IMR-90 (cell line): ENCODE results near the gene ATP2B2. TPM values are rescaled to one million over a fixed set of nuclear protein-coding genes. Genes with fewer than 3 reads are reported as not detected.

ENCODE experiments used
- ATAC-seq: fragments of 200-7000 bp; cut with Tn5 transposase; 2 replicates; pipeline ENCODE4 v1.9.1; 2020; ENCODE audit warnings: low read depth, mild to moderate bottlenecking, moderate library complexity
- BruUV-seq: library from RNA; stranded (reverse); fragments of 400-500 nt; replicated peaks from 2 replicates; lab custom pipeline; 2021; lab: Mats Ljungman, UMichigan
- CTCF ChIA-PET: fragments of 300-600 bp; formaldehyde crosslinking; extraction: SDS; loops from one replicate; lab custom pipeline; 2021; ENCODE audit warnings: antibody characterized with exemption; lab: Yijun Ruan, JAX
- POLR2A ChIA-PET: fragments of 300-600 bp; sonication (Branson Sonifier 250); formaldehyde crosslinking; loops from one replicate; lab custom pipeline; 2022; ENCODE audit warnings: antibody characterized with exemption; ENCODE audit not compliant: unreplicated experiment; lab: Charles Lee
- DNase-seq: peaks from one replicate; pipeline ENCODE4 v3.0.0; 2013
- H2AFZ ChIP-seq: replicated peaks from 2 replicates; pipeline ENCODE3; 2013; ENCODE audit warnings: low read length, mild to moderate bottlenecking; ENCODE audit not compliant: poor library complexity
- H2AK5ac ChIP-seq: 2 replicates; pipeline ENCODE4 v1.6.1; 2013; ENCODE audit warnings: low read depth, low read length, inconsistent platforms
- H2AK9ac ChIP-seq: replicated peaks from 2 replicates; pipeline ENCODE3; 2013; ENCODE audit warnings: mild to moderate bottlenecking, low read depth, low read length, moderate library complexity; ENCODE audit not compliant: poor library complexity
- H2BK120ac ChIP-seq: 2 replicates; pipeline ENCODE4 v1.6.1; 2013; ENCODE audit warnings: low read depth, low read length, inconsistent platforms
- H2BK15ac ChIP-seq: 3 replicates; pipeline ENCODE4 v1.6.1; 2013; ENCODE audit warnings: low read depth, low read length, inconsistent platforms
- H2BK20ac ChIP-seq: 2 replicates; pipeline ENCODE4 v1.6.1; 2013; ENCODE audit warnings: low read depth, mild to moderate bottlenecking, inconsistent platforms, low read length, moderate library complexity
- H2BK5ac ChIP-seq: 2 replicates; pipeline ENCODE4 v1.6.1; 2013; ENCODE audit warnings: mild to moderate bottlenecking, low read depth, low read length, inconsistent platforms; ENCODE audit not compliant: poor library complexity, severe bottlenecking
- H3K14ac ChIP-seq: replicated peaks from 2 replicates; pipeline ENCODE4 v1.6.1; 2013; ENCODE audit warnings: low read depth, low read length, inconsistent platforms
- H3K18ac ChIP-seq: 2 replicates; pipeline ENCODE4 v1.6.1; 2013; ENCODE audit warnings: low read depth, low read length, control low read depth
- H3K23ac ChIP-seq: 2 replicates; pipeline ENCODE4 v1.6.1; 2013; ENCODE audit warnings: low read depth, low read length, inconsistent platforms
- H3K27ac ChIP-seq: 2 replicates; pipeline ENCODE4 v1.5.1; 2013; ENCODE audit warnings: mild to moderate bottlenecking, control low read depth, low read length; ENCODE audit not compliant: insufficient read depth
- H3K27me3 ChIP-seq: 2 replicates; pipeline ENCODE4 v1.6.1; 2013; ENCODE audit warnings: low read length; ENCODE audit not compliant: control insufficient read depth, insufficient read depth
- H3K36me3 ChIP-seq: 2 replicates; pipeline ENCODE4 v1.6.1; 2013; ENCODE audit warnings: low read length, mixed read lengths; ENCODE audit not compliant: control insufficient read depth, insufficient read depth
- H3K4ac ChIP-seq: 2 replicates; pipeline ENCODE4 v1.6.1; 2013; ENCODE audit warnings: low read depth, low read length, inconsistent platforms
- H3K4me1 ChIP-seq: 2 replicates; pipeline ENCODE4 v1.6.1; 2013; ENCODE audit warnings: low read length, mixed read lengths; ENCODE audit not compliant: control insufficient read depth, insufficient read depth
- H3K4me2 ChIP-seq: 2 replicates; pipeline ENCODE4 v1.6.1; 2013; ENCODE audit warnings: low read depth, mild to moderate bottlenecking, control low read depth, low read length, moderate library complexity
- H3K4me3 ChIP-seq: 2 replicates; pipeline ENCODE4 v1.5.1; 2013; ENCODE audit warnings: low read depth, mild to moderate bottlenecking, control low read depth, low read length, moderate library complexity; ENCODE audit not compliant: insufficient read depth
- H3K56ac ChIP-seq: 2 replicates; pipeline ENCODE4 v1.6.1; 2013; ENCODE audit warnings: low read length, inconsistent platforms; ENCODE audit not compliant: insufficient read depth; ENCODE audit errors: extremely low read depth
- H3K79me1 ChIP-seq, 2 experiments: 2 replicates each; pipeline ENCODE4 v1.6.1; 2013; ENCODE audit warnings: low read length in 2 of 2, inconsistent platforms in 1 of 2, low read depth in 1 of 2
- H3K9ac ChIP-seq: 2 replicates; pipeline ENCODE4 v1.6.1; 2013; ENCODE audit warnings: low read depth, low read length, control low read depth
- H3K9me1 ChIP-seq: 2 replicates; pipeline ENCODE4 v1.6.1; 2013; ENCODE audit warnings: low read length, inconsistent platforms; ENCODE audit not compliant: insufficient read depth
- H3K9me3 ChIP-seq: 2 replicates; pipeline ENCODE4 v1.6.1; 2013; ENCODE audit warnings: low read length; ENCODE audit not compliant: control insufficient read depth, insufficient read depth
- H4K20me1 ChIP-seq: 2 replicates; pipeline ENCODE4 v1.6.1; 2013; ENCODE audit warnings: low read length, inconsistent platforms; ENCODE audit not compliant: insufficient read depth
- H4K5ac ChIP-seq: 2 replicates; pipeline ENCODE4 v1.6.1; 2013; ENCODE audit warnings: mild to moderate bottlenecking, low read depth, low read length, control low read depth
- H4K8ac ChIP-seq, 2 experiments: 2 replicates each; pipeline ENCODE4 v1.6.1; 2013; ENCODE audit warnings: low read depth in 2 of 2, low read length in 2 of 2, control low read depth in 1 of 2, inconsistent platforms in 1 of 2
- H4K91ac ChIP-seq: 2 replicates; pipeline ENCODE4 v1.6.1; 2013; ENCODE audit warnings: low read depth, low read length, inconsistent platforms; ENCODE audit not compliant: insufficient read depth
- MAFK ChIP-seq: IDR thresholded peaks from 2 replicates; pipeline ENCODE4 v1.6.1; 2012; ENCODE audit warnings: low read depth, low read length, improper control_type of control experiment
- RAD21 ChIP-seq: IDR thresholded peaks from 2 replicates; pipeline ENCODE4 v1.6.1; 2012; ENCODE audit warnings: low read length, improper control_type of control experiment
- RFX5 ChIP-seq: IDR thresholded peaks from 2 replicates; pipeline ENCODE4 v1.8.0; 2012; ENCODE audit warnings: low read depth, mild to moderate bottlenecking, low read length, moderate library complexity
- WGBS, 2 experiments: methylation state at CpG; one replicate each; pipeline versions ENCODE4 v1.1.5 to v1.1.7; 2013; ENCODE audit warnings: missing lambda C conversion rate in 2 of 2; ENCODE audit not compliant: insufficient read length in 1 of 2; ENCODE audit errors: extremely low coverage in 2 of 2; 5-methylcytosine and 5-hydroxymethylcytosine counted together
- dilution Hi-C: fragments of 300-500 bp; cut with HindIII; formaldehyde crosslinking; loops from one replicate; pipeline ENCODE4 v1.14.3; 2018; ENCODE audit warnings: low sequenced_read_pairs; ENCODE audit not compliant: unreplicated experiment
- in situ Hi-C: fragments of 300-500 bp; cut with MboI; formaldehyde crosslinking; loops from 3 replicates; pipeline ENCODE4 v1.14.3; 2019; ENCODE audit warnings: low sequenced_read_pairs, inconsistent platforms, mixed read lengths
- intact Hi-C: fragments of 100-400 bp; cut with micrococcal nuclease; formaldehyde crosslinking; loops from 2 replicates; pipeline ENCODE4 v1.10.0; 2022
- polyA plus RNA-seq, 3 experiments: library from polyadenylated mRNA; depleted of rRNA; stranded (reverse); fragments of >200 nt; gene quantifications; 2 replicates each; pipeline ENCODE4 v1.2.3, GENCODE V29; 2012; ENCODE audit warnings: low replicate concordance in 1 of 3
- total RNA-seq: library from RNA; depleted of rRNA; stranded (reverse); fragments of >200 nt; gene quantifications from 2 replicates; pipeline ENCODE4 v1.2.3, GENCODE V29; 2012

The ATP2B2 gene
- total and polyA plus RNA-seq, 2 of the 4 experiments (the other 2 are of a cell fraction) = under 0.01 to 0.02 TPM

DNA sequence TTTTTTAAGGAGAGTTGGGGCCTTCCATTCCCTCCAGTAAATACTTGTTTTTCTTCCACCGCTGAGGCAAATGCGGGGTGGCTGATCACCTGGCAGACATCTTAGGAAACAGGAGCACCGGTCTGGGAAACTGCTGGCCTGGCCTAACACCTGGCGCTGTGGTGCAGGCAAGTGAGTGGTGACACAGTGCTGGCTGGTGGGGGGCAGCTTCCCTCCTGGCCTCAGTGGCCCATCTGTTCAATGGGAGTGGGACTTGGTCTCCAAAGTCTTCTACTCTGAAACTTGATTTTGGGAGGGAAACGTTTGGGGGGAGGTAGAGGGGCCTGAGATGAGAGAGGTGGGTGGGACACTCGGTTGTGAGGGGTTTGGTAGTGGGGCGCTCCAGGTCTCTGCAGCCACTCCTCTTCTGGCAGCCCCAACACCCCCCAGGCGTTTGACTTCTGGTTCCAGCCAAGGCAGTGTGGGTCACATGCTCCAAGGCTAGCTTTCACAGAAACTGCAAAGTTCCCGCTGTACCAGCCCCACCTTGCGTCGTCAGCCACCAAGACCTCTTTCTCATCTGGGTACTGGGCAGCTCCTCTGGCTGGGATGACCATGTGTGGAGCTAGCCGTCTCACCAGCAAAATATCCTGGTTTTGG is 217.3 kb downstream of the ATP2B2 start:
- H3K36me3 ChIP-seq = peaks cover 30% of the 10 kb centered on the region
- intact Hi-C loops (loop anchor here (1.0 to 10.0 kb wide), 2 partner anchors 356 to 443 kb away; partner anchors contain the start of gene RPUSD3), in situ Hi-C loops (no loop called here), dilution Hi-C loops (no loop called here)
- no peak for DNase-seq
- no peak for ATAC-seq
- no peak overlapping the region for H3K18ac ChIP-seq
- no peak overlapping the region for H2BK5ac ChIP-seq
- no peak overlapping the region for H2AK9ac ChIP-seq
- H4K8ac ChIP-seq = no peak overlapping the region
- no peak overlapping the region for H3K14ac ChIP-seq
- H3K4me3 ChIP-seq = no peak overlapping the region
- no peak overlapping the region for H4K5ac ChIP-seq
- H3K23ac ChIP-seq = no peak overlapping the region
- POLR2A ChIA-PET = no interaction called here
- H2BK15ac ChIP-seq = no peak overlapping the region
- no peaks in the 10 kb centered on the region for H4K20me1 ChIP-seq
- no peak overlapping the region for H4K91ac ChIP-seq
- no peaks in the 10 kb centered on the region for H3K4me1 ChIP-seq
- CTCF ChIA-PET = no interaction called here
- H3K4ac ChIP-seq = no peak overlapping the region
- H3K9me1 ChIP-seq = peaks cover 3% of the 10 kb centered on the region; the same call in 1 of the 2 replicates
- H2BK120ac ChIP-seq = no peak overlapping the region
- 82% methylated on average over 3 of the region's 12 CpGs; no CpG with 5 or more reads in 1 of the 2 experiments for WGBS, 2 experiments
- no peaks in the 10 kb centered on the region; a peak in 1 of 4 replicates for H3K79me1 ChIP-seq
- no peaks in the 10 kb centered on the region for H3K27me3 ChIP-seq
- H3K9ac ChIP-seq = no peak overlapping the region
- no peak overlapping the region for H3K27ac ChIP-seq
- TF ChIP-seq RAD21 (no peak), MAFK (no peak), RFX5 (no peak)
- H2AFZ ChIP-seq = no peak overlapping the region
- H3K56ac ChIP-seq = no peak overlapping the region
- H2AK5ac ChIP-seq = no peak overlapping the region
- H3K4me2 ChIP-seq = no peak overlapping the region
- H2BK20ac ChIP-seq = no peak overlapping the region
- H3K9me3 ChIP-seq = no peaks in the 10 kb centered on the region
- no TSS peak for BruUV-seq
